GM21360 (cell line): Measurements from ENCODE around the gene LARP7.
A peak's percentile ranks its signal among the peaks of the same experiment; 100 is the strongest.
"Not testable (repeated sequence)": the region's sequence is repeated elsewhere in the genome, so short reads cannot be mapped to it uniquely, and the experiment has no call there.

Experiments used
- ATAC-seq: cut with Tn5 transposase; IDR thresholded peaks from one replicate; pipeline ENCODE4 v1.9.1; 2021; ENCODE audit warnings: mild to moderate bottlenecking, moderate library complexity; ENCODE audit not compliant: unreplicated experiment

Gene LARP7

DNA sequence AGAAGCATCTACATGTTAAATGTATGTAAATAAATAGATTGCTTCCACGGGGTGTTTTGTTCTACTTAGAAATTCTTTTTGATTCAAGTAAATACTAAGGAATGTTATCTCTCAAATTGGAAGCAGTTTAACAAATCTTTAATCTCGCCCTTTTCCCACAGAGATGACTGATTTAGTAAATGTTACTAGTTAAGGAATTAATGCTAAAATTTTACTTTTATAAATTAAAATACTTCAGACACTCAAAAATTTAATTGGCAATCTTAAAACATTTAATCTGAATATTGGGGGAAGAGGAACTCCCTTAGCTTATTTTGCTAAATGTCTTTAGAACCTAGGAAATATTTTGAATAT is 12.1 kb downstream of the LARP7 start:
- ATAC-seq = no peak

DNA sequence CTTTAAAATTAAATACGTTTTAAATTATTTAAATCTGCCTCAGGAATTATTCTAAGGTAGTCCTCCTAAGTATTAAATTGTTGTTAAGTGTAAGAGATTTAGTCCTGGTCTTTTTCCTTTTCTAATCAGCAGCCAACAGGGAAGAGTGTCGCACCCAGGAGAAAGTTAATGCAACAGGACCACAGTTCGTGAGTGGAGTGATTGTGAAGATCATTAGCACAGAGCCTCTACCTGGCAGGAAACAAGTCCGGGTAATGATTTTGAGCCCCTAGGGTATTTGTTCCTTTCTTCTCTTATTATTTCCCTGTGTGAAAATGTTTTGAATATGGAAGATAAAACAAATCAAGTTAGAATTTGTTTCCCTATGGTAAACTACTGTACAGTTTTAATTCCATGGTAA is 13.4 kb downstream of the LARP7 start:
- ATAC-seq = no peak

DNA sequence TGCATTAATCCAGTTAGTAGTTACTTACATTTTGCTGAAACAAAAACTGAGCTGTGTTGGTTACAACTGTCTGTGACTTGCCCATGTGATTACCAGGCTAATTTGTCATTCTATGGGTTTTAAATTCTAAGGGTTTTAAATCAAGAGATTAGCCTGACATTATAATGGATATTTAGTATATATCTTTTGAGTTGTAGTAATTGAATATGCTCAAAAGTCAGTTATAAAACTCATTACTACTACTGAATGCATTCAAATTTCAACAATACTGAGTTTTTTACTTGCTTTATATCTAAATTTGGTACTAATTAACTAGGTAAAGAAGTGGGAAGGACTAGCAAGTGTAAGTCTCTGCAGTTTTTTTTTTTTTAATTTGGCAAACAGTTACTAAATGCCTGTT is 14.7 kb downstream of the LARP7 start:
- ATAC-seq = no peak

DNA sequence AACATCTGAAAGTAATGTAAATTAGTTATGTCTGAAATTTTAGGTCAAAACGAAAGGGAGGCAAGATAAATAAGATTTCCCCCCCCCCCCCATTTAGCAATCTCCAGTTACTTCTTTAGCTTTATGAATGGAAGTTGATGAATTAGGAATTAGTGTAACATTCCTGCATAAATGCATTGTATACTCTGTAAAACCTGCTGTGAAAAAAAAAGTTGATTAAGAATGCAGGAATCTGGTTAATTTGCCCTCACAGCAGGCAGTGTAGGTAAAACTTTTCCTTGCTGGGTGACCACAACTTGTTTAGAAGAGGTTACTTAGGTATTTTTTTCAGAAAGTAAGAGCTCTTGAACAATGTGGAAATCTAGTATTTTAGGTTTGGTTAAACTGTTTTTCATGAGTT is 15.3 kb downstream of the LARP7 start:
- ATAC-seq = no peak

DNA sequence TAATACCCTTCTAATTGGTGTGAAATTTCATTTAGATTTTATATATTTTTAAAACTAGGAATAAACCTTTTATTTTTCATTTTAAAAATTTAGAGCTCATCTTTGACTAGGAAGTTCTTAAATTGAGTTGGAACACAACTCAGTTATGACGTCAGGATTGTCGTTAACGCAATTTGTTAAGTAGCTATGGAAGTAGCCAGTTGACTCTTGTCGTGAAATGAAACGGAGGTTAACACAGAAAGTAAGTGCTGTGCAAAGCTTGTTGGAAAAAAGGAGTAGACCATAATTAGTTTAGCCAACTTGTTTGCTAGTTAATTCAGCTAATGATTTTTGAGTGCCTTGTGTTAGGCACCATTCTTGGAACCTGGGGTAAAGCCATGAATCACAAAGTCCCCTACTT is 18.3 kb downstream of the LARP7 start:
- no peak for ATAC-seq

DNA sequence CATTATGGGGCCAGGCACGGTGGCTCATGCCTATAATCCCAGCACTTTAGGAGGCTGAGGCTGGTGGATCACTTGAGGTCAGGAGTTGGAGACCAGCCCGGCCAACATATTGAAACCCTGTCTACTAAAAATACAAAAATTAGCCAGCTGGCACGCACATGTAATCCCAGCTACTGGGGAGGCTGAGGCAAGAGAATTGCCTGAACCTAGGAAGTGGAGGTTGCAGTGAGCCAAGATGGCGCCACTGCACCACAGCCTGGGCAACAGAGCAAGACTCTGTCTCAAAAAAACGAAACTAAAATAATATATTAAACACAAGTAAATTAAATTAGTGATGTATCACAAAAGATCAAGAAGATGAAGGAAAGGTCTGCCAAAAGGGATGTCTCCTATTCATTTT is 19.2 kb downstream of the LARP7 start:
- ATAC-seq = not testable (repeated sequence)

DNA sequence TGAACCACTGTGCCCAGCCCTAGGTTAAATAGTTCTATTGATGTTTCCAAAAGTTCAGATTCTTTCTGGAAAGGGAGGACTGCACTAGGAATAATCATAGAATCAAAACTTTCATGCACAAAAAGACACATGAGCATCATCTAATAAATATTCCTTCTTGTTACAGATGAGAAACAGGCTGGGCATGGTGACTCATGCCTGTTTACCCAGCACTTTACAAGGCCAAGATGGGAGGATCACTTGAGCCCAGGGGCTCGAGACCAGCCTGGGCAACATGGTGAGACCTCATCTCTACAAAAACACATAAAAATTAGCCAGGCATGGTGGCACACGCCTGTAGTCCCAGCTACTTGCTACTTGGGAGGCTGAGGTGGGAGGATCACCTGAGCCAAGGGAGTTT is 27.7 kb downstream of the LARP7 start:
- ATAC-seq = no peak

DNA sequence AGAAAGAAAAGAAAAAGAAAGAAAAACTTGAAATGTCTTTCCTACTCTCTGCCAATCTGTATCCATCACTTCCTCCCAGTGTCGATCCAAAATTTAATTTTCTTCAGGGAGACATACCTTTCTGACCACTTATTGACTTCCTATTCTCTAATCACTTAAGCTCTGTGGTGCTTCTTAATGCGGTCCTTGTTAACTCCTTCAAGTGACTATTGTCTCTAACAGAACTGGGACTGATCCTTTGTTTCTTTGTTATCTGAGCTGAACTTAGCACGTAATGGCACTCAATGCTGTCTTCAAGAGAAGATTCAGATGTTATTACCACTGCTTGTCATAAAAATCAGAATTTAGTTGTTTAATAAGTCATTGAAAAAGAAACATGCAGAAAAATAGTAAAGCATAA is 31.2 kb downstream of the LARP7 start:
- ATAC-seq = no peak

DNA sequence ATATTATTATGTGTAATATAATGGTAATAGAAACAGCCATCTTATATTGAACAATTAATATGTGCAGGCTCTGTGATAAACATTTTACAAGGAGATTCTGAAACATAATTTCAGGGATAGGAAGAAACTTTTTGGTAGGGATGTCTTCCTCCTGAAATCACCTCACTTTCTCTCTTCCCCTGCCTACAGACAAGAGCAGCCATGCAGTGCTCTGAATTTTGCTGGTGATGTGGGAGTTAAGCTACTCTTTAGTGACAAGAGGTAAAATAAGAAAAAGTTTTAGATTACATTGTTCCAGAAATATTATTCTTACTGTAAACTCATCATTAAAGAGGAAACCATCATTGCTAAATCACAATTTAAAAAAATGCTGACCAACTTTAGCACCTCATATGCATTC is 36.1 kb downstream of the LARP7 start:
- ATAC-seq = no peak

DNA sequence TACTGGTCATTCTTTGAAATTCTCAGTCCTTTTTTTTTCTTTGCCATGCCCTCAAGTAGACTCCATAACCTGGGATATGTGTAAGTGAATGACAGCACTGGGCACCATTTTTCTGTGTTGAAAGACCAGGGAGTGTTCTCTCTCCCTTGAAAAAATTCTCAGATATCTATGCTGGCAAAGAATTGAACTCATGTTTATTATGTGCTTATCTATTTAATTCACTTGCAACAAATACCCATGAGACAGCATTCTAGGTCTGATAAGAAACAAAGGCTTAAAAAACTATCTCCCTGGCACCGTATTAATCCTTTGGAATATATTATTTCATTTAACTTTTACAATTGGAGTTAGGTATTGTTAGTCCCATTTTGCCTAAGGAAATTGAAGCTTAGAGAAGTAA is 36.7 kb downstream of the LARP7 start:
- ATAC-seq = no peak

DNA sequence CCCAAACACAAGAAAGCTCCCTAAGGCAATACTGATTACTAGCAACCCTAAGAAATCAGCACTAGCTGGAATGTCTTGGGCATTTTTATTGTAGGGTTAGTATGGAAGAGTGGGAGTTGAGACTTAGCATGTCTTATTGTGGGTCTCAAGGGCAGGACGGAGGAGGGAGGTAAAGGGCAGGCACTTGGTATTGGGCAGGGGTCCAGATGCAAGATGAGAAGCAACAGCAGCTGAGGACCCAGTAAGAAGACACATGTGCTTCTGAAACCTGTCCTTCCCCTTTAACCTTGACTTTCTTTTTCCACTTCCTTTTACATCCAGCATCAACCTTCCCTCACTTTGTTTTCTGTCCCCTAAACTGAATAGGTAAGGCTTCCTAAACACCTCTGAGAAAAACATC is 37.4 kb downstream of the LARP7 start:
- ATAC-seq = no peak

DNA sequence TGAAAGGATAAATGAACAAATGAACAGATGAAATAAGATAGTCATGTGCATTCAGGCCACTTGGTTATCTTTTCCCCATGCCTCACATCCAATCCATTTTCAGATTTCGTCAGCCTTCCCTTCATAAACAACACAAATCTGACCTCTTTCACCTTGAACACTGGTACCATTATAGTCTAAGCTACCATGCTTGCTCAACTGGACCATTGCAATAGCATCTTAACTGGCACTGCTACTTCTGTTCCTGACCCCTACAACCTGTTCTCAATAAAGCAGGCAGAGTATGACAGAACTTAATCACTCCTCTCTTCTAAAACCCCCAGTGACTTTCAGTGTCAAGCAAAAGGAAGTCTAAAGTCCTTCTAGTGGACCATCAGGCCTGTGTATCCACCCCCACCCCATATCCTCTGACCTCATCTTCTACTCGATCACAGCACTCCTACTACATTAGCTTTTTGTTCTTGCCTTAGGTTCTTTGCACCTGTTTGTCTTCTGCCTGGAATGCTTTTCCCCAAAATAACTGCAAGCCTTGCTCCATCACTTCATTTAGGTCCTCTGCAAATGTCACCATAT is 40.7 kb downstream of the LARP7 start:
- ATAC-seq = no peak

DNA sequence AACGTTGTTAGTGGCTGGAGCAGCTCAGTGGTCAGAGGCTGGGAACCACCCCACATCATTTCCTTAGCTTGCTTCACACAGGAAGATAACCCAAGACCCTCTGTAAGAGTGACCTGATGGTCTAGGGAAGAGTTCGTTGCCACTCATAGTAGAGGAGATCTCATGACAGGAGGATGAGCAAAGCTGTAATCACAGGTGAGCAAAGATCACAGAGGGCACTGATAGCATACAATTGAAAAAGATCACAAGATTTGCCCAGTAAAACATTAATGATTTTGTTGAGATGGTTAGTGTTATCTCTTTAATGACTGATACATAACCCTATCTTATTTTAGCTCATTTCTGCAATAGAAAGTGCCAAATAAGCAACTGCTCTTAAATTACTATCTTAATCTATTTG is 44.1 kb downstream of the LARP7 start:
- no peak for ATAC-seq

DNA sequence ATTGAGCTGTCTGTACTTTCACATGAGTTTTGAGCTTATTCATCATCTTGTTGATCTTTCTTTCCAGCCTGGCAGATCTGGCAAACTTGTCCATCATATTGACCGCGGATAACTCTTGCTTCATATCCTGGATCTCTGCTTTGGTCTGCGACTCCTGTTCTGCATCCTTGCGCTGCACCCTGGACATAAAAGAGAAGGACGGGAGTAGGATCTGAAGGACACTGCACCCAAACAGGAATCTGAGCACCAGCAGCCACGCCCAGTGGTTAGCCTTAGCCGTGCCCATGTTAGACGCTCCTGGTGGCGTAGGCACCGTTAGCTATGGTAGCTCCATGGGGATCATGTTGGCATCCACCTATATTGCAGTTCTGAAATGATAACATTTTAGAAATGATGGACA is 56.6 kb downstream of the LARP7 start:
- no peak for ATAC-seq

DNA sequence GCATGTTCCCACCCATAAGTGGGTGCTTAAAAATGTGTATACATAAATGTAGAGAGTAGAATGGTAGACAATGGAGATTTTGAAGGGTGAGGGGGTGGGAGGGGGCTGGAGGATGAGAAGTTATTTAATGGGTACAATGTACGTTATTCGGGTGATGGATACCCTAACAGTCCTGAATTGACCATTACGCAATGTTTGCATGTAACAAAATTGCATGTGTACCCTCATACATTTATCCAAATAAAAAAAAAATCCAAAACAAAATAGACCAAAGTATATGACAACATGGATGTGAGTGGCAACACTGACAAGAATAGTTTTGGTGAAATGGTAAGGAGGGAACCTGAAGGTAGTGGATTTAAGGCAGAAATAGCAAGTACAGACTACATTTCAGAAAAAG is 63.7 kb downstream of the LARP7 start:
- ATAC-seq = no peak

DNA sequence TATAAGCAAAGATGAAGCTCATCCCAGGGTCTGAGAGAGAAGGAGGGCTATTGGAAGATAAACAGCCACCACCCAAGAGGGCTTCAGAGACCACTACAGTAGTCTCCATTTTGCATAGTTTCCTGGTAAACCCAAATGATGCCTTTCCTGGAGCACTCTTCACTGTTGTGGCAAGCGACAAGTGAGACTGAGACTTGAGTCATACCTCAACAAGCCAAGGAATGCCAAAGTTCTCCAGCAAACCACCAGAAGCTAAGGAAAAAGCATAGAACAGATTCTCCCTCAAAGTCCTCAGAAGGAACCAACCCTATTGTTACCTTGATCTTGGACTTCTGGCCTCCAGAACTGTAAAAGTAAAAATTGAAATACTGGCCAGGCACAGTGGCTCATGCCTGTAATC is 65.9 kb downstream of the LARP7 start:
- ATAC-seq = no peak

DNA sequence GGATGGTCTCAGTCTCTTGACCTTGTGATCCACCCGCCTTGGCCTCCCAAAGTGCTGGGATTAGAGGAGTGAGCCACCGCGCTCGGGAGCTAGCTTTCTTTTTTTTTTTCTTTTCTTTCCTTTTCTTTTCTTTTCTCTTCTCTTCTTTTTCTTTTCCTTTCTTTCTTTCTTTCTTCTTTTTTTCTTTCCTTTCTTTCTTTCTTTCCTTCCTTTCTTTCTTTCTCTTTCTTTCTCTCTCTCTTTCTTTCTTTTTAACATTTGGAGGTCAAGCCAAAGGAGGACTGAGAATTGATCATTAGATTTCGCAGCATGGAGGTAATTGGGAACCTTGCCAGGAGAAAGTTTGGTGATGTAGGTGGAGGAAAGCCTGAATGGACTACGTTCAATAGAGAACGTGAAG is 67.4 kb downstream of the LARP7 start:
- ATAC-seq = no peak

DNA sequence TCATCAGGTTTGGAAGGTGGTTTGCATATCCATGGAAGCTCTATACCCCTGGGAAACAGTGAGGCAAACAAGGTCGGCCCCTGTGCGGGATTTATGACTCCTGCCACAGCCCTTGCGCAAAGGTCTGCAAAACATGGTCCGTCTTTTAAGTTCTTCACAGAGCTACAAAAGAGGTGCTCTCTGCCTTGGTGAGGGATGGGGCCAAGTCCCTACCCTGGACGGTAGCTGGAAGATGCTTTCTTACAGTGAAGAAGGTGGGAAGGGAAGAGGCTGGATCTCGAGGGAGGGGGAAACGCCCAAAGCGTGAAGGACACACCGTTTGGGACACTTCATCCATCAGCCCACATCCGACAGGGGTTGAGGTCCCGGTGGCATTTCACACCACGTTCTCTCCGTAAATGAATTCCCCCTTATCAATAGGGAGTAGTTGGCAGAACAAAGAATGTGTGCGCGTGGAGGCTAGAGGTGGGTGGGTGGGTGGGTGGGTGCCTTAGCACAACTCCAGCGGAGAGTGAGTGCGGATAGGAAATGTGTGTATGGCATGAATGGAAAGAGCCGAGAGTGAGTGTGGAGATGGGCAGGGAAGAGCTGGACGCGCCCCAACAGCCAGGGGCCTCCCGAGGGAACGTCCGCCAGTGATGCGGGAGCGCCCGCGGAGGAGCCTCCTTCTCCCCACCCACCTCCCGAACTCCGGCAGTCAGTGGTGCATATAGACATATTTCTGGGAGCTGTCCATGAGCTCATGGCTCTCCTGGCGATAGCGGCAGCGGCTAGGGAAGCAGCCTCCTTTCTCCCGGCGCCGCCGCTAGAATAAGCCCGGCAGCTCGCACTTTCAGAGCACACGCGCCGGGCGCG is 68.3 kb downstream of the LARP7 start:
- ATAC-seq = no peak

DNA sequence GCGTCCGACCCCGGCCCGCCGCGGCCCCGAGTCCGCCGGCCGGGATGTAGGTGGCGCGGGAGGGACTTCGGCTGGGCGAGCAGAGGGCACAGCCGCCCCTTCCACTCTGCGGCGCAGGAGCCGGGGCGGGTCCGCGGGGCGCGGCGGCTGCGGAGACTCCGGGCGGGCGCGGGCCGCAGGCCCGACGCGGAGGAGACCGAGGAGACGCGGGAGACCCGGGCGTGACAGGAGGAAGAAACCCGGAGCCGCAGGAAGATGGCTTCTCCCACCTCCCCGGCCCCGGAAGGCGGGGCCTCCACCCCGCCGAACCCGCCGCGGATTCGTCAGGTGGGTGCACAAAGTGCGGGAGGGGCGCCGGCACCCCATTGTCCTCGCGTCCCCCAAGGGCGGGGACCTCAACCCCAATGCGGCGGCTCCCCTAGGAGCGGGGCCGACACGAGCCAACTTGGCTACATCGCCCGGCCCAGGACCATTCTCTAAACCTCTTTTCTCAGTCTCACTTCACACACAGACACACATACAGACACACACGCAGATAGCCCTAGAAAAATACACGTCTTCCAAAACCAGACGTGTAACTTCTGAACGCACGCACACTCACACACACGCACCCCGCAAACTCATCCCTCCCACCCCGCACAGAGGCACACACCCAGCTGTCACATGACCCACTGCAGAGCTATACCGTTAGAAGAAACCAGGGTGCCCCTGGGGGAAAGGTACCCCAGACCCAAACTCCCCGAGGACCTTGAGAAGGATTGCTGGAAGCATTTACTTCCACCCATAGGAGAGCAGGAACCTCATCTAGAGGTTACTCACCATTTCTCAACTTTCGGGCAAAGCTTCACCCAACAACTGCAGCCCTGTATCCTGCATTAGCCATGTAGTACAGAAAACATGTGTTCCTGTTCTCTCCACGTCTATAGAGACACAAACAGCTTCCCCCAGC is 69.2 kb downstream of the LARP7 start:
- ATAC-seq = peak; percentile 50

DNA sequence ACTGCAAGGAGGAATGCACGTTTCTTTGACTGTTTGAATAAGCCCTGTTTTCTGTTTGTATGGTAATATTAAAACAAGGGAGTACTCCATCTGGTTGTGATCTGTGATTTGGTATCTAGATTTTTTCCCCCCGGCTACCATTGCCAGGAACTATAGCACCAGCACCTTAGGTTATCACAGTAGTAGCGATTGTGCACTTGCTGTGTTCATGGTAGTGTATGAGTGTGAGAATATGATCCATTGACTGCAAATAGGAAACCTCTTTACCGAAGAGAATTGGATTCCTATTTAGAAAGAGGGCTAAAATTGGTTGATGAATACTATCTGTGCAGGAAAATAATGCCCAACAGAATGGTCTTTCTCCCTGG is 69.9 kb downstream of the LARP7 start:
- peak; percentile 5 for ATAC-seq
